Cardiac muscle cell (in vitro differentiated cells and primary cell): ENCODE results near the gene CTU2. TPM values are rescaled to one million over a fixed set of nuclear protein-coding genes. Genes with fewer than 3 reads are reported as not detected.

ENCODE experiments used
- DNase-seq, 2 donors: peaks; one replicate each; pipeline versions ENCODE4 v3.0.0 to v3.0.0-alpha.2; 2010 to 2017; ENCODE audit warnings: low read depth in 1 of 2, low spot score in 1 of 2
- H3K27ac ChIP-seq: fragments of 200-600 bp; sonication (generic); 2 replicates; pipeline ENCODE4 v1.5.1; 2016
- H3K27me3 ChIP-seq: fragments of 200-600 bp; sonication (generic); 2 replicates; pipeline ENCODE4 v1.6.0; 2016; ENCODE audit warnings: control low read depth
- H3K36me3 ChIP-seq: fragments of 200-600 bp; sonication (generic); 2 replicates; pipeline ENCODE4 v1.5.1; 2016; ENCODE audit warnings: control low read depth
- H3K4me1 ChIP-seq: fragments of 200-600 bp; sonication (generic); 2 replicates; pipeline ENCODE4 v1.8.1; 2017; ENCODE audit warnings: low read depth, mild to moderate bottlenecking, mixed run types
- H3K4me3 ChIP-seq: fragments of 200-600 bp; sonication (generic); 2 replicates; pipeline ENCODE4 v1.5.1; 2016; ENCODE audit warnings: mild to moderate bottlenecking
- H3K9me3 ChIP-seq: fragments of 200-600 bp; sonication (generic); 2 replicates; pipeline ENCODE4 v1.5.1; 2017; ENCODE audit warnings: low read depth, mild to moderate bottlenecking, control low read depth
- polyA plus RNA-seq: library from polyadenylated mRNA; unstranded; fragments of >200 nt; fragmentation: Nextera tagmentation; extraction: Ambion mirVana; gene quantifications from 2 replicates; pipeline ENCODE4 v1.2.1, GENCODE V29; 2016
- total RNA-seq: library from RNA; depleted of rRNA; stranded (reverse); fragments of >200 nt; gene quantifications from 2 replicates; pipeline ENCODE4 v1.2.3, GENCODE V29; 2016
- TF ChIP-seq, protein P1 (sequence below): IDR thresholded peaks from 2 replicates; pipeline ENCODE4 v1.5.1; 2012; ENCODE audit warnings: low read depth, mild to moderate bottlenecking, low read length

The CTU2 gene
- total and polyA plus RNA-seq, 2 experiments from 2014 or later = 9.2 to 10.8 TPM

DNA sequence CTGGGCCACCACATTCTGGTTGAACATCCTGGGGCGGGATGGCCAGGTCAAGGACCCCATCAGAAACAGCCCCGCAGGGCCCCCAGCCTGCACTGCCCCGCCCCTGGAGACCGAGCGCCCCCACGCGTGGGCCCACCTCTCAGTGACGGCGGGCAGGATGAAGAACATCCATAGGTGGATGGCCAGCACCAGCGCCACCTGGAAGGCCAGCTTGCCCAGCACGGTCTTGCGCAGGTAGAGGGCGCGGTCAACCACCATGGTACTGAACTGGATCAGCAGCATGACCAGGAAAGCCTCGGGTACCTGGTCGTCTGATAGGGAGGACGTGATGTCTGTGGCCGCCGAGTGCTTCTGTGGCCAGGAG, 13.6 kb downstream of the CTU2 start:
- H3K36me3 ChIP-seq = peaks cover 26% of the 10 kb centered on the region
- no peak overlapping the region for H3K4me3 ChIP-seq
- H3K9me3 ChIP-seq = no peaks in the 10 kb centered on the region
- no peaks in the 10 kb centered on the region for H3K4me1 ChIP-seq
- DNase-seq = no peak
- H3K27ac ChIP-seq = no peak overlapping the region
- H3K27me3 ChIP-seq = no peaks in the 10 kb centered on the region
- TF ChIP-seq, protein P1, sequence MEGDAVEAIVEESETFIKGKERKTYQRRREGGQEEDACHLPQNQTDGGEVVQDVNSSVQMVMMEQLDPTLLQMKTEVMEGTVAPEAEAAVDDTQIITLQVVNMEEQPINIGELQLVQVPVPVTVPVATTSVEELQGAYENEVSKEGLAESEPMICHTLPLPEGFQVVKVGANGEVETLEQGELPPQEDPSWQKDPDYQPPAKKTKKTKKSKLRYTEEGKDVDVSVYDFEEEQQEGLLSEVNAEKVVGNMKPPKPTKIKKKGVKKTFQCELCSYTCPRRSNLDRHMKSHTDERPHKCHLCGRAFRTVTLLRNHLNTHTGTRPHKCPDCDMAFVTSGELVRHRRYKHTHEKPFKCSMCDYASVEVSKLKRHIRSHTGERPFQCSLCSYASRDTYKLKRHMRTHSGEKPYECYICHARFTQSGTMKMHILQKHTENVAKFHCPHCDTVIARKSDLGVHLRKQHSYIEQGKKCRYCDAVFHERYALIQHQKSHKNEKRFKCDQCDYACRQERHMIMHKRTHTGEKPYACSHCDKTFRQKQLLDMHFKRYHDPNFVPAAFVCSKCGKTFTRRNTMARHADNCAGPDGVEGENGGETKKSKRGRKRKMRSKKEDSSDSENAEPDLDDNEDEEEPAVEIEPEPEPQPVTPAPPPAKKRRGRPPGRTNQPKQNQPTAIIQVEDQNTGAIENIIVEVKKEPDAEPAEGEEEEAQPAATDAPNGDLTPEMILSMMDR = no peak

DNA sequence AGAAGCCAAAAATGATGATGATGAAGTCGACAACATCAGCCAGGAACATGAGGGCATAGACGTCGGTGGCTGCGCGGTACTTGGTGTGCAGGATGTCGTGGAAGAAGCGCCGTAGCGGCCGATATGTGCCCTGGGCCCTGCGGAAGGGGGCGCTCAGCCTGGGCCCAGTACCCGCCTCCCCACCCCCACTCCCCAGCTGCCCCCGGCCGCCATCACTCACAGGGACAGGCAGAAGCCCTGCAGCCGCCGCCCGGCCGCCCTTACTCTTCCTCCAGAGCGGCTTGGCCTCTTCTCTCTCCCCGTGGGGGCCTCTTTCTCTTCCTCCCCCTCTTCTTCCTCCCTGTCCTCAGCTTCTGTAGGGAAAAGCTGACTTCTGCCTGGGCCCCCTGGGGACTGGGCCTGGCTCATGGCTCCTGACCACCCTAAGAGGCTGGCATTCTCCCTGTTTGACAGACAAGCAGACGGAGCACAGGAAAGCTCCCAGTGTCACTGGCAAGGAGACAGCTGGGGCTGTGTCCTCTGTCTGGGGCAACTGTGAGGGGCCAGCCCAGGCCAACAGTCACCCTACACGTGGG, 14.2 kb downstream of the CTU2 start:
- TF ChIP-seq, protein P1 = no peak
- H3K36me3 ChIP-seq = peaks cover 26% of the 10 kb centered on the region
- H3K27ac ChIP-seq = no peak overlapping the region
- no peak overlapping the region for H3K4me3 ChIP-seq
- no peaks in the 10 kb centered on the region for H3K4me1 ChIP-seq
- no peak for DNase-seq
- no peaks in the 10 kb centered on the region for H3K9me3 ChIP-seq
- no peaks in the 10 kb centered on the region for H3K27me3 ChIP-seq

DNA sequence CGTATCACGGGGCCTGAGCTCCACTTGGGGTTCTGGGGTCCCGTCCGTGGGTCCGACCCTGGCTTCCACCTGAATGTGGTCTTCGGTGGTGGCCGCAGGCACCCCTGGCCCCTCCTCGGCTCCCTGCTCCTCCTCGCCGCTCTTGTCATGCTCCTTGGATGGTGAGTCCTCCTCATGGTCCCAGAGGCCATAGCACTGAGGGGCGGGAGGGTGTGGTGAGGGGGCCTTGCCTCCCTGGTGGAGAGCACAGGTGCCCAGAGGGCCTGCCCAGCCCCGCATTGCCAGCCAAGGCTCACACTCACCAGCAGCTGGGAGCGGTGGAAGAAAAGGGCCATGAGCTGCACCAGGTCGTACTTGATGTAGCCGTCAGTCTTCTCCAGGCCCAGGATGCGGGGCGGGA, 14.9 kb downstream of the CTU2 start:
- Histone ChIP-seq H3K4me3 (no peak overlapping the region), H3K27me3 (no peaks in the 10 kb centered on the region), H3K27ac (no peak overlapping the region), H3K36me3 (peaks cover 21% of the 10 kb centered on the region), H3K4me1 (no peaks in the 10 kb centered on the region), H3K9me3 (no peaks in the 10 kb centered on the region)
- no peak for DNase-seq
- TF ChIP-seq, protein P1 = no peak

DNA sequence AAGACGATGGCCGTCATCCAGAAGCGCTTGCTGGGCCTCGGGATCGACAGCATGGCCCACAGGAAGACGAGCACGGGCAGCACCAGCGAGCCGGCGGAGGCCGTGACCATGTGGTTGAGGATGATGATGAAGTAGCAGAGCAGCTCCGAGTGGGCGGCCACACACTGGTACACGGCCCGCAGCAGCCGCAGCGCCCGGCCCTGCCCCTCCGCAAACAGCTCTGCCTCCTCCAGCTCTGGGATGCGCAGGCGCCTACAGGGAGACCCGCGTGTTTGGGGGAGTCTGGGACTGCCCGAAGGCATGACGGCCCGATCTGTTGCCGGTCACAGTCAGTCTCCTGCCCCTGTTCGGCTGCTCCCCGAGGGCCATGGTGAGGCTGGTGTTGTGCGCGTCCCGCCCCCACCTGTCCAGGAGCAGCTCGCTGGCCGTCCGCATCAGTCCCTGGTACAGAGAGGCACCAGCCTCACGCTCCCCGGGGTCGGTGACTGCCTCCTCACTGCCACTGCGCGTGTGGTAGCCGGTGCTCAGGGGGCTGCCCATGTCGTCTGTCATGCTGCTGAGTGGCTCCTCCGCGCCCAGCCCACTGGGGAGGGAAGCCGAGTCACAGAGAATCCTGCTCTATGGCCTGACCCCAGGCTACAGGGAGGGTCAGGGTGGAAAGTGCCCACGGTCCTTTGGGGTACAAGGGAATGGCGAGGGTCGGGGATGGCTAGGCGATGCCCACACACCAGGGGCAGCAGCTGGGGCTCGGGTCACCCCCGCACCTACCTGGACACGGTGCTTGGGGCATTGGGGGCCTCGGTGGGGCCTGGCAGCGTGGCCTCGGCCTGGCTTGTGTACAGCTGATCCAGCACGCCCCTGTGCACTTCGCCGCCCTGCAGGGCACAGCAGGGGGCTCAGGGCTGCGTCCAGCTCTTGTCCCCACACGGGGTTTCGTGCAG, 15.8 kb downstream of the CTU2 start:
- H3K4me3 ChIP-seq = no peak overlapping the region
- TF ChIP-seq, protein P1 = no peak

GRCh38 chr16:88722784-88723506, 16.6 kb downstream of the CTU2 start:
- H3K9me3 ChIP-seq = no peaks in the 10 kb centered on the region
- no peaks in the 10 kb centered on the region for H3K27me3 ChIP-seq
- no peak for DNase-seq
- H3K27ac ChIP-seq = no peak overlapping the region
- TF ChIP-seq, protein P1 = no peak
- peaks cover 19% of the 10 kb centered on the region for H3K36me3 ChIP-seq
- H3K4me3 ChIP-seq = no peak overlapping the region
- no peaks in the 10 kb centered on the region for H3K4me1 ChIP-seq

More for the DNA sequence above, 15.8 kb downstream of the CTU2 start:
- Histone ChIP-seq H3K4me1 (no peaks in the 10 kb centered on the region), H3K36me3 (peaks cover 19% of the 10 kb centered on the region), H3K9me3 (no peaks in the 10 kb centered on the region), H3K27ac (no peak overlapping the region), H3K27me3 (no peaks in the 10 kb centered on the region)
- DNase-seq = no peak
